ENCODE data around the gene EXOC3.
A peak's percentile ranks its signal among the peaks of the same experiment; 100 is the strongest.
"Not testable (repeated sequence)": the region's sequence is repeated elsewhere in the genome, so short reads cannot be mapped to it uniquely, and the experiment has no call there.

Gene EXOC3

DNA sequence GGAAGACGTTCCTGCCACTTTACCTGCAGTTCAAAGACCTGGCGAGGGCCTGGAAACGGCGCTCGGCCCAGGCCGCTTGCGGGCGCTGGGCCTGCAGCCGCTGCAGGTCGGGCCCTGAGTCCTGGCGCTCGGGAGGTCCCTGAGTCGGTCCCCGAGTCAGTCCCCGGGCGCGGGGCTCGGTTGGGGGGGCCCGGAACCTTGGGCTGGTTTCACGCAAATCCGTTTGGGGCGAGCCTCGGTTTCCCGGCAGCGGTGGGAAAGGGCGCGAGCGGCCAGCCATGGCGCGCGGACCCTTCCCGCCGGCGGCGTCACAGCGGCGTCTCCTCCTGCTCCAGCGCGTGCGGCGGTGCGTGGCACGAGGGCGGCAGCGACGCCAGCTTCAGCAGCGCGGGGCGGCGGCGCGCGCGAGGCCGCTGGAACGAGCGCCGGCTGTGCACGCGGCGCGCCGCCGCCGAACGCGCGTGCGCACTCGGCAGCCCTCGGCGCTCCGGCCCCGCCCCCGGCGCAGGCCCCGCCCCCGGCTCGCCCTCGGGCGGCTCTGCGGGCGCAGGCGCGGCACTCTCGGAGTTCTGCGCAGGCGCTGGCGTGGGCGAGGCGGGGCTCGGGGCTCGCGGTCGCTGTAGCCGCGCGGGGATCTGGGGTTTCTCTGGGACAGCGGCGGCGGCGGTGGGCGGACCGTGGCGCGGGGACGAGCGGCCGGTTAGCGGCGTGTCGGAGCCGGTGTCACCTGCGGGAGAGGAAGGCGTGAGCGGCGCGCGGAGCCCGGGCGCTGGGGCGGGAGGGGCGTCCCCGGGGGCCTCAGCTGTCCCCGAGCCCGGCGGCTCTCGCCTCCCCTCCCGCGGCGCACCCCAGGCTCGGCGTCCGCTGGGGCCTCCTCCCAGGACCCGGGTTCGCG lies 29.9 kb downstream of the EXOC3 start:
- peak; percentile 72 to 84 for DNase-seq (ENCODE audit: low read depth in 2 of 2)

DNA sequence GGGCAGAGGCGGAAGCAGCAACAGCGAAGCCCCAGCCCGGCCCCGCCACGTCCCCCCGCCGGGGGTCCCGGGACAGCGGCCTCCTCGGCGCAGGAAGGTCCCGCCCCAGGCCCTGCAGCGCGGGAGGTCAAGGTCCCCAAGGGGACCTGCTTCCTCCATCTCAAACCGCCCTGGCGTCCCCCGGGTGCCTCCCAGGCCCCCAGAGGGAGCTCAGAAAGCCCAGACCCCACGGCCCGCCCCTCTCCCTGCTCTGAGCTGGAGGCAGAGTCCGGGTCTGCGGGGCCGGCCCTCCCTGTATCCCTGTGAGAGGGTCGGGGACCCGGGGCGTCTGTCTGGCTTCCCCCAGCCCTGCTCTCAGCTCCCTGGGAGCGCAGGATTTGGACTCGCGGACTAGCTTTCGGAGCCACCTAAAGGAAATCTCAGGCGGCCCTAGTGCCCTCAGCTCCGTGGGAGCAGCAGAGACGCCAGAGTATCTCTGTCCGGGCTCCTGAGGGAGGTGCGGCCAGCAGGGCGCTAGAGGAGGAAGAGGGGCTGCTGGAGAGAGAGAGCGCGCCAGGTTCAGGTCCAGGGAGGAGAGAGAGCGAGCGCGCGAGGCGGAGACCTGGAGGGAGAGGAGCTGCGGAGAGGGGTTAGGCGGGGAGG lies 30.7 kb downstream of the EXOC3 start:
- no peak for DNase-seq (ENCODE audit: low read depth in 2 of 2)

DNA sequence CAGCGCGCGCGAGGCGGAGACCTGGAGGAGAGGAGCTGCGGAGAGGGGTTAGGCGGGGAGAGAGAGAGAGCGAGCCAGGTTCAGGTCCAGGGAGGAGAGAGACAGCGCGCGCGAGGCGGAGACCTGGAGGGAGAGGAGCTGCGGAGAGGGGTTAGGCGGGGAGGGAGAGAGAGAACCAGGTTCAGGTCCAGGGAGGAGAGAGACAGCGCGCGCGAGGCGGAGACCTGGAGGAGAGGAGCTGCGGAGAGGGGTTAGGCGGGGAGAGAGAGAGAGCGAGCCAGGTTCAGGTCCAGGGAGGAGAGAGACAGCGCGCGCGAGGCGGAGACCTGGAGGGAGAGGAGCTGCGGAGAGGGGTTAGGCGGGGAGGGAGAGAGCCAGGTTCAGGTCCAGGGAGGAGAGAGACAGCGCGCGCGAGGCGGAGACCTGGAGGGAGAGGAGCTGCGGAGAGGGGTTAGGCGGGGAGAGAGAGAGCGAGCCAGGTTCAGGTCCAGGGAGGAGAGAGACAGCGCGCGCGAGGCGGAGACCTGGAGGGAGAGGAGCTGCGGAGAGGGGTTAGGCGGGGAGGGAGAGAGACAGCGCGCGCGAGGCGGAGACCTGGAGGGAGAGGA lies 31.4 kb downstream of the EXOC3 start:
- not testable (repeated sequence) for DNase-seq (ENCODE audit: low read depth in 2 of 2)

DNA sequence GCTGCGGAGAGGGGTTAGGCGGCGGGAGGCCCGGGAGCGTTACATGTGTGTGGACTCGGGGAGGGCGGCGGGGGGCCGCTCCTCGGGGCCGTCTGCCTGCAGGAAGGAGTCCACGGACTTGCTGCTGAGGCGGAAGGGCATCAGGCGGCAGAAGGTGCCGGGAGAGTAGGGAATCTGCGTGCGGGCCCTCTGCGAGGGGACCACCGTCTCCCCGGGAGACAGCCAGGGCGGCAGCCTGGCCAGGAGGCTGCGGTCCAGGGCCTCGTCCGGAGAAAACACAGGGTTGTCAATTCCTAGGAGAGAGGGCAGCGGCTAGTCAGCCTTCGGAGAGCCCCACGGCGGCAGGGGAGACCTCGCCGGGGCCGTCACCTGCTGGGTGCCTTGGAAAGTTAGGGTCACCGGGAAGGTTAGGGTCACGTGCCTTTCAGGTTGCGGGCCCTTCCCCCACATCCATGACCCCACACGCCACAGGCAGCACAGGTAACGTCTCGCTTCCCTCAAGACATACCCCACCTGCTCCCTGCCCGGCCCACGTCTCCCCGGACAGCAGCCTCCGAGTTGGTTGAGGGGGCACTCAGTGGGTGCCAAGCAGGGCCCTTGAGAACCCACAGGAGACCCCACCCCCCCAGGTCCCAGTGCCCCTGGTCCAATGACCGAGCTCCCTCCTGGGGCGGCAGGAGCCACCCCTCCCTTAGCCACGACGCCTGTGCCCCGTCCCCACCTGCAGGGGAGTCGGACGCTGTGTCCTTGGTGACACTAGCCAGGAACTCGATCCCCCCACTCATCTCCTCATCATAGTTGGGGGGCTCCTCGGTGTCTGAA lies 32.1 kb downstream of the EXOC3 start:
- DNase-seq (ENCODE audit: low read depth in 2 of 2), result no peak

DNA sequence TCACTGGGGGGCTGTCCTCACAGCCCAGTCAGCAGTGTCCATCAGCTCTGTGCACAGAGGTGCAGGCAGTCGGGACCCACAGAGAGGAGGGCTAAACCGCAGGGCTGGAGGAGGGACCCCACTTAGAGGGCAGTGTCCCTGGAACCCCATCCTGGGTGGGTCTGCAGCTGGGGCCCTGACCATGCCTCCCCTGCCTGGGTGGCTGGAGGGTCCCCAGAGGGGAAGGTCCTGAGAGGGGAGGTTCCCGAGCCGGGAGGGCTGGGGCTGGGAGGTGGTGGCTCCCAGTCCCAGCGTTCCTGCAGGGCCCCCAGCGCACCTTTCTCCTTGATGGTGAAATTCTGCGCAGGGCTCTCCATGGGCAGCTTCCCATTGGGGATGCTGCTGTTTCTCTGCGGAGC lies 32.7 kb downstream of the EXOC3 start:
- no peak for DNase-seq (ENCODE audit: low read depth in 2 of 2)

DNA sequence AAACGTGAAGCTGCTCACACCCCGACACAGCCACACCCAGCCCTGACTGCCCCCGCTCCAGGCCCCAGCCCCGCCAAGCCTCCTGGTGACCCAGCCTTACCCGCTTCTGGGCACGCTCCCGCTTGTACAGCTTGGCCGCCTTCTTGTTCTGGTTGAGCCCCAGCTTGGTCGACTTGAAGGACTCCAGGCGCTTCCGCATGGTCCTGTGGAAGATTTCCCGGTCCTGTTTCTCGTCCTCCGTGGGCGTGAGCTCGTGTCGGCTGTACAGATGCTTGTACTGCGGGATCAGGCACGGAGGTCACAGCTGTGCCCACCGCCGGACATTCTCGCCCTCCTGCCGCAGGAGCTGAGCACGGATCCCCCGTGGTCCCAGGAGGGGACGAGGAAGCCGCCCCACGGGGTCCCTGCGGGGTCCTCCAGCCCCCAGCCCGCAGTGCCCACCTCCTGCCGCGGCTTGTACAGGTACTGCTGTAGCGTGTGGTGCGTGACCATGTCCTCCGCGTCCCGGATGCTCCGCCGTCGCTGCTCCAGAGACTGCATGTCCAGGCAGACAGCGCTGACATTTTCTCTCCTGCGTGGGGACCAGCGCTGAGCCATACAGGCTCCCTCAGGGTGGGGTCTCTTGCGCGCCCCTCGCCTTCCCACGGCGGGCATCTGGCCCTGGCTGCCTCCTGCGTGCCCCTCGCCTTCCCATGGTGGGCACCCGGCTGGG lies 33.3 kb downstream of the EXOC3 start:
- DNase-seq (ENCODE audit: low read depth in 2 of 2), result no peak

DNA sequence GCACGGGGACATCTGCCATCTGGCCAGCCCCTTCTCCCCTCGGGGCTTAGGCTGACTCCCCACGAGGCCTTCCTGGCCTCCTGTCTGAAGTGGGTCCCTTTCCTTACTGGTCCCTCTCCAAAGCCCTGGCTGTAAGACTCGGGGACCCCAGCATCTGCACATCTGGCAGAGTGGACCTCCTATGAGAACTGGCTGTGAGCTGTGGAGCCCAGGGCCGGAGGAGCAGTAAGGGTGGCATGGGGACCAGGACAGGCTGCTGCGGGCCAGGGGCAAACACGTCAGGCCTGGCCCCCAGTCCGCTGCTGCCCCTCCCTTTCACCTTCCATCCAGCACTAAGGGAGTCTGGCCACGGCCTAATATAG lies 33.8 kb downstream of the EXOC3 start:
- no peak for DNase-seq (ENCODE audit: low read depth in 2 of 2)

DNA sequence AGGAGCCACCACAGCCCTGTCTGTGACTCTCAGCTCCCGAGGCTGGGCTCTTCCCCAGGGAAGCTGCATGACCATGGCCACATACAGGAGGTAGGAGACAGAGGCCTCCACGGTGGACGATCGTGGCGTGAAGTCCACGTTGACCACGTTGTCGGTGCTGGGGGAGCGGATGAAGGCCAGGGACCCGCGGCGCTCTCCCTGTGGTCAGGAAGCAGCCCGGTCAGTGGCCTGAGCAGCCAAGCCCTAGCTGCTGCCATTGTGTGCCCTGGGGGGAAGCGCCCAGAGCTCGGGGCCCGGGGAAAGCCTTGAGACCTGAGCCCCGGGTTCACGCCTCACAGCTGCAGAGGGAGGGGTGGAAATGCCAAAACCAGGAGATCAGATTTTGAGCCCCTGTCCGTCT lies 34.3 kb downstream of the EXOC3 start:
- DNase-seq (ENCODE audit: low read depth in 2 of 2), result no peak

DNA sequence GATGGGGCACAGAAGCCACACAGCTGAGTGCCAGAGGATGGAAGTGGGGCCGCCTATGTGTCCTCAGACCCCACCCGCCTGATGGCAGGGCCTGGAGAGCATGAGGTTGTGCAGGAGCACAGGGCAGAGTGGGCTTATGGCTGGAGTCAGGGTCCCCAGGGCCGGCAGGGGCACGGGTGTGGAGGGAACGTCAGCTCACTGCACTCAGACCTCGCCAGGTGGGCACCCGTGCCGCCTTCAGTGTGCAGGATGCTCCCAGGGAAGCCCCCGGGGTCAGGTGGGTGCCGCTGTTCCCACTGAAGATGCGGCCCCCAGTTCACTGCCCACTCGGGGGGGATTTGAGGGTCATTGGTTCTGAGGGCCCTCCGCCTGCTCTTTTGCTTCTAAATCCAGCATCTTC lies 34.9 kb downstream of the EXOC3 start:
- DNase-seq (ENCODE audit: low read depth in 2 of 2), result no peak

DNA sequence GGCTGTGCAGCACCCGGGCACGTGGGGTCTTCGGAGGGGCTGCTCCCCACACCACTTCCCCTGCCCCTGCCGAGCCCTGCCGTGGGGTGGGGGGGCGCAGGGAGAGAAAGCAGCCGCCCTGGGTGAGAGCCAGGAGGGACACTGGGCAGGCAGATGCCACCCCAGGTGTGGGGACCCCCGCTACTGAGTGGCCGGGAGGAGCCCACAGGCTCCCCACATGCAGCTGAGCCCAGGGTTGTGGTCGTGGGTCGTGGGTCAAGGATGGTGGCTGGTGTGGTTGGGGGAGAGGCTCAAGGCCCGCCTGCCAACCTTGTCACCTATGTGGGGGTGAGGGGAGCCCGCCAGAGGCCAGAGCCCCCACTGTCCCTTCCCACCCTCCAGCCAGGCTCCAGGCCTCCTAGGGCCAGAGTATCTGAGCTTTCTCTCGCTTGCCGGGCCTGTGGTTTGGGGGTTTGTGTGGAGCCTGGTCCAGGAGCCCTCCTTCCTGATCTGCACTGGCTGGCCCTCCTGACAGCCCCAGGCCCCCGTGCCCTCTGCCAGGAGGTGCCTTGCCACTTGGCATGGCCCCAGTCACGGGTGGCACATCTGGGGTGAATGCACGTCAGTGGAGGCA lies 35.5 kb downstream of the EXOC3 start:
- DNase-seq (ENCODE audit: low read depth in 2 of 2), result no peak

DNA sequence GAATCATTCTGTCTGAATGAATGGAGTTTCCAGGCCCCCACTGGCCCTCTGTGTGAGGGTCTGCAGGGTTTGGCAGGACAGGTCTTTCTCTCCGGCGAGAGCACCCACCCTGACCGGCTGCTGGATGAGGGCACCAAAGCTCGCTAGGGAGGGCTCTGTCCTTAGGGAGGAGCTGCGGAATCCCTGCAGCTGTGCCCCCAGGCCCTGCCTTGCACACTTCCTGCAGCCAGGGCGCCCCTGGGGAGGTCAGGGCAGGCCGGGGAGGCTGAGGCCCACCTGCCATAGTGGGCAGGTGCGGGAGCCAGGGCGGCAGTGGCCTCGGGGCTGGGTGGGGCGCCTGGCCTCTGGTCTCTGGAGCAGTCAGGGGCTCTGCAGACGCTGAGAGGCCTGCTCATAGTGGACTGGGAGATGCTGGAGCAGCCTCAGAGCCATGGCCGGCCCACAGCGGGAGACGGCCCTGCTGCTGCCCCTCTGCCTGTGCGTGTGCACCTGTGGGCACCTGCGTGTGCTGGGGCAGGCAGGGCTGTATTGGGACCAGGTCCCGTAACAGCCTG lies 36.1 kb downstream of the EXOC3 start:
- no peak for DNase-seq (ENCODE audit: low read depth in 2 of 2)

DNA sequence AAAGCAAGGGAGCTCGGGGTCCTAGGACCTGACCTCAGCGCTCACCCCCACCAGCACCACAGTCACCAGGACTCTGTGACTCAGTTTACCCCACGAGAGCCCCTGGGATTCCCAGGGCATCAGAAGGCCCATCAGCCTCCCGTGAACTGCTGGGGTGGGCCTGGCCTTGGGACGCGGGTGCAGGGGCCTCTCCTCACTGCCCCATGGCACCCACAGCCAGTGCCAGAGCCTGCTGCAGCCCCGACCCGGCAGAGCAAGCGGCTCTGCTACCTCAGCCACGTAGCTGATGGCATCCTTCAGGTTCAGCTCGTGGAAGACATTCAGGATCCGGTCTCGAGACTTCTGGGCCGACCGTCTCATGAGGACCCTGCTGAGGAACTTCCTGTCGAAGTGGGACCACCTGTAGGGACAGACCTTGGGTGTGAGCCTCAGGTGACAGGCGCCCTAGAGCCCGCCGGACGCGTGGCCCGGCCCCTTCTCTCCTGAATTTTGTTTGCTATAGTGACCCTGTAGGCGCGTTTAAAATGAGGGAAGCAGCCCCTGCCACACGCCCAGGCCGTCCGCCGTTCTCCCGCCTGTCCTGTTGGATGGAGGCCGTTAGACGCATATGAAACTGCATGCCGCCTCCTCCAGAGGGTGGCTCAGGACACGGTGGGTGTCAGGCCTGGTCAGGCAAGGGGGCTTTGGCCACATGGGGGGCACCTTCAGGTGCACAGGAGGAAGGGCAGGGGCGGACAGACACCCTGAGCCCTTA lies 36.8 kb downstream of the EXOC3 start:
- DNase-seq (ENCODE audit: low read depth in 2 of 2), result no peak

DNA sequence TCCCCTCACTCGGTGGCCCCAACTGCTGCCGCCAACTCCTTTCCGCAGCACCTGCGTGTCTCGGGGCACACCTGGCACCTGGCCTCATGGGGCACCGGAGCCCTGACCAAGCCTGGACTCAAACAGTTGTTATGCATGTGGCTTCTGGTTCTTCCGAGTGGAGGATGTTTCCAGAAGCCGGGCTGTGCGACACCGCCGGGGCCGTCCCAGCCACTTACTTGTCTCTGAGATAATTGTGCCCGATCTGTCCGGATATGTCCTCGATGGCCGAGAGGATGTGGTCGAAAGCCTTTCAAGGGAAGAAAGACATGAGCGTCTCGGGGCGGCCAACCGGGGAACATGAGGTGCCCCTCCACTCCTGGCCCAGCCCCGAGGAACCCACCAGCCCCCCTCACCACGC lies 38.4 kb downstream of the EXOC3 start:
- no peak for DNase-seq (ENCODE audit: low read depth in 2 of 2)

DNA sequence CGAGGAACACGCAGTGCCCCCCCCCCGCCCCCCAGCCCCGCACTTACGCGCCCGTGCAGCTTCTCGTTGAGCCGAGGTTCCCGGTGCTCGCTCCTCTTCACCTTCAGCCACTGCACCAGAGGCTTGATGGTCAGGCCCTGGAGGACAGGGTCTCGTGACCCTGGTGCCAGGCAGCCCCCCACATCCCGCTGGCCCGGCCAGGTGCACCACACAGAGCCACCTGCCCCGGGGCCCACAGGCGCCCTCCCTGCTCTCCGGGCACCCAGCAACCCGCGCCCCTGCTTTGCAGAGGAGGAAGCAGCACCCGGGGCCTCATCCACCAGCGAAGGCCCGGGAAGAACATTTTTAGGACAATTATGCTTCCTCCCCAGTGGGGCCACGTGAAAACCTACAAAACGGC lies 39.0 kb downstream of the EXOC3 start:
- no peak for DNase-seq (ENCODE audit: low read depth in 2 of 2)

DNA sequence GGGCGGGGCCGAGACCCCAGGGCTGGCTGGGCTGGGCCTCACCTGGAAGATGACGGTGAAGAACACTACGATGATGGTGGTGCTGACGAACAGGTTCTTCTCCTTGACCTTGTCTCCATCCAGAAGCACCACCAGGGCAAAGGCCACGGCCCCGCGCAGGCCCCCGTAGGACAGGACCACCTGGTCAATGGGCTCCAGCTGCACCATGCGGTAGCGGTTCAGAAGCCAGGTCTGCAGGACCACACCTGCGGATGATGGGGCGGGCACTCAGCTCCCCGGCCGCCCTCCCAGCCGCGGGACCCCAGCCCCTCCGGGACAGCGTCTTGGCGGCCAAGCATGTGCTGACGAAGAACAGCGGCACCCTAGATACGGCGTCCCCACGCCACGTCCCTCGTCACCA lies 39.5 kb downstream of the EXOC3 start:
- DNase-seq (ENCODE audit: low read depth in 2 of 2), result no peak

DNA sequence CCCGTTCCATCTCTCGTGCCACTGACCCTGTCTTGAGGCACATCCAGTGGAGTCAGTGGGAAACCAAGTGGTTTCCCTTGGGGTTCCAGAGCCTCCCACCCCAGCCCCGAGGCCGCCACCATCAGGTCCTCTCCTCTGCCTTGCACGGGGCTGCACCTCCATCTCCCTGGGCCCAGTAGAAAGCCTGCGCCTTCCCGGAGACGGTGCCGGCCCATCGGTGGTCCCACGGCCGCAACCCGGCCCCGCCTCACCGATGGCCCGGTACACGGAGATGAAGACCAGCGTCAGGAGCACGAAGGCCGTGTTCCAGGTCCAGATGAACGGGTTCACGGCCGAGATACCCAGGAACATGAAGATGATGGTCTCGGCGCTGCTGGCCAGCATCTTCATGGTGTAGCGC lies 40.0 kb downstream of the EXOC3 start:
- DNase-seq (ENCODE audit: low read depth in 2 of 2), result no peak

DNA sequence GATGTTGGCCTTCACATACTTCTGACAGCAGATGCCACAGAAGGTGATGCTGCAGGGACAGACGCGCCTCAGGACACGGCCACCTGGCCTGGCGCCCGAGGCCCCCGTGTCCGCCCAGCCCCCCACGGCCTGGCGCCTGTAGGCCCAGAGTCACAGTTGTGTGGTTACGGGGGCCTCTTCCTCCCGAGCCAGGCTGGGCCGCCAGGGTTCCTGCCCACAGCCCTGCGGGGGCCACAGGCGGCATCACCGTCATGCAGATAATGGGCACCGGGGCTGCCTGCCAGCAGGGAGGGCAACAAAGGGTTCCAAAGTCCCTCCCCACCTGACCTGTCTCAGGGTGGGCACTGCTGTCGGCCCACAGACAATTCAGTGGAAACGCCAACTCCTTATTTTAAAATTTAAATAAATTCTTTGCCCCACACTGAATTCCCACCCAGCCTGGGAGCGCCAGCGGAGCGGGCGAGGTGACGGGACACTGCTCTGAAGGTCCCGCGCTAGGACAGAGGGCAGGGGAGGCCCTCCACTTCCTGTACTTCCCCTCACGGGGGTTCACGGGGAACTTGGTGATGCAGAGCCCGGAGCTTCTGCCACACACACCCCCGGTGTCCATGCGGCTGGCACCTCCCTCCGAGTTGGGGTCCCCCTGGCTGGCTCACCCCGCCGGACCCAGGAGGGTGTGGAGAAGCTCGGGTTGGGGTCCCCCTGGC lies 40.6 kb downstream of the EXOC3 start:
- no peak for DNase-seq (ENCODE audit: low read depth in 2 of 2)

DNA sequence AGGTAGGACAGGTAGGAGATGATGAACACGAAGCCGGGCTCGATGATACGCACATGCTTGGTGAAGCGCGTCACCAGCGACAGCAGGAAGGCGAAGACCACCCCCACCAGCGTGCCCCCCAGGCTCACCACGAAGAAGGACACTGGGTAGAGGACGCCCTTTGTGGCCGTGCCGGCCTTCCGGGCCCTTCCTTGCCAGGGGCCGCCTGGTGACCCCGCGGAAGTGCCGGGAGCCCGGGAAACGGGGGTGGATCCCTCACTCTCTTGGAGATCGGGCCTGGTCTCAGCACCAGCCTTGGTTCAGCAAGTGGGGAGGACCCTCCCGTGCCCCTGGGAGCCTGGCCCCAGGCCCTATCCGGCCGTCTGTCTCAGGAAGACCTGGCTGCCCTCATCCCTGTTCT lies 41.6 kb downstream of the EXOC3 start:
- DNase-seq (ENCODE audit: low read depth in 2 of 2), result no peak
